SKM-1 (cell line): ENCODE results near the gene ZNF213.
A peak's percentile ranks its signal among the peaks of the same experiment; 100 is the strongest.

Experiments used
- DNase-seq: peaks from one replicate; lab custom pipeline; 2025; ENCODE audit not compliant: unreplicated experiment; lab: John Stamatoyannopoulos, UW

Gene ZNF213

DNA sequence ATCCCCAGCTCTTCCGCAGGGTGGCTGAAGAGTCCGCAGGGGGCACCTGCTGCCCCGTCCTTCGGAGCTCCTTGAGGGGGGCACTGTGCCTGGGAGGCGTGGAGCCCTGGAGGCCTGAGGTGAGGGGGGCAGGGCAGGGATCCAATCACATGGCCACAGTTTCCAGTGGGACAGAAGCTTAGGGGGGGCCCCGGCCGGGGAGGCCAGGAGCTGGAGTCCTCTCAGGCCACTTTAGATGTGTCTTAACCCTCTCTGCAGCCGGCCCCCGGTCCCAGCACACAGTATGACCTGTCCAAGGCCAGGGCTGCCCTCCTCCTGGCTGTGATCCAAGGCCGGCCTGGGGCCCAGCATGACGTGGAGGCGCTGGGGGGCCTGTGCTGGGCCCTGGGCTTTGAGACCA is 10.8 kb downstream of the ZNF213 start:
- DNase-seq = no peak

GRCh38 chr16:3147046-3147756 is 12.4 kb downstream of the ZNF213 start:
- no peak for DNase-seq

- no peak for DNase-seq
Measured at GRCh38 chr16:3147757-3148104, 12.9 kb downstream of the ZNF213 start.

- no peak for DNase-seq
Measured at GRCh38 chr16:3148256-3149192, 13.7 kb downstream of the ZNF213 start.

DNA sequence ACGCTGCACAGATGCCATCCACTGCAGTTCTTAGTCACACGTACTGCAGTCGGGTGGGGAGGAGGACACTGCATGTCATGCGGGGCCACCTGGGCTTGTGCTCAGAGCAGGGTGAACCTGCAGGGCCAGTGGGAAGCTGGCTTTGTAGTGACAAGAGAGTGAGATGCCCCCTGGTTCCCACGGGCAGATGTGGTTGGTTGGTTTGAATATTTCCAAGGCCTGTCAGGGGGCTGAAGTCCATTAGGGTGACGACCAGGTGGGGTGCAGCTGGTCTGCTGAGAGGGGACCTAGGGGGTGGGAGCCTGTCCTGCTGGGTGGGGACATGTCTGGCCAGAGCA is 14.3 kb downstream of the ZNF213 start:
- no peak for DNase-seq

DNA sequence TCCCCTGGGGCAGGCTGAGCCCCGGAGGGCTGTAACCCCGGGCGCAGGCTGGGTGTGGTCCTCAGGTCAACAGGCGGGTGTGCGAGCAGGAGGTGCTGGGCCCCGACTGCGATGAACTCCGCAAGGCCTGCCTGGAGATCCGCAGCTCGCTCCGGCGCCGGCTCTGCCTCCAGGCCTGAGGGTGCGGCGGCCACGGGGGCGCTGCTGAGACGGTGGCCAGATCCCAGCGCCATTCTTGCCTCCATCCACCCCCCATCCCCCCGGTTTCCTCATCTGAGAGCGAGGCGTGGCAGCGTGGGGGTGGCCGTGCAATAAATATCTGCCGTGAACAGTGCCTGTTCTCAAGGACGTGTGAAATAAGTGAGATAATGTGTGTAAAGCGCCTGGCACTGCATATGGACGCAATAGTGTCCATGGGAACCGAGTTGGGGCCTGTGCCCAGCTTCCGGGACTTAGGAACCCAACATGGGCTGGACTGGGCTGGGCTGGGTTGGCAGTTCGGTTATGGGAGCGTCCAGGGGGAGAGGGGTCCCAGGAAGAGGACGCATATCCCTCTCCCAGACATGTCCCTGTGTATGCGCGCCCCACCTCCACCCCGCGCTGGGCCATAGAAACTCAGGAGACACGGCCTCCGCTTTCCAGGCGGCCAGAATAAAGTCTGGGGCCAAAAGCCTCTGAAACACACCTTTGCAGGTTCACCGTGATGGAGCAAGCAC is 15.0 kb downstream of the ZNF213 start:
- peak; percentile 60 for DNase-seq

- DNase-seq = peak; percentile 91
Measured at GRCh38 chr16:3150346-3151218, 15.8 kb downstream of the ZNF213 start.

DNA sequence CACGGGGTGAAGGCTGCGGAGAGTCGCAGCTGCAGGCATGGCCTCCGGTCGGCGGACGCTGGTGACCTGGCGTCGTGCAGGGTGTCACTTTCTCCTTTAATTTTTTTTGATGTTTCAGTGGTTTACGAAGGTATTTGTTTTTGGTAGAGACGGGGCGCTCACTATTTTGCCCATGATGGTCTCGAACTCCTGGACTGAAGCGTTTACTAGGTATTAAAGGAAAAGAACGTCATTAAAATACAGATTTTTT is 17.1 kb downstream of the ZNF213 start:
- DNase-seq = peak; percentile 80

DNA sequence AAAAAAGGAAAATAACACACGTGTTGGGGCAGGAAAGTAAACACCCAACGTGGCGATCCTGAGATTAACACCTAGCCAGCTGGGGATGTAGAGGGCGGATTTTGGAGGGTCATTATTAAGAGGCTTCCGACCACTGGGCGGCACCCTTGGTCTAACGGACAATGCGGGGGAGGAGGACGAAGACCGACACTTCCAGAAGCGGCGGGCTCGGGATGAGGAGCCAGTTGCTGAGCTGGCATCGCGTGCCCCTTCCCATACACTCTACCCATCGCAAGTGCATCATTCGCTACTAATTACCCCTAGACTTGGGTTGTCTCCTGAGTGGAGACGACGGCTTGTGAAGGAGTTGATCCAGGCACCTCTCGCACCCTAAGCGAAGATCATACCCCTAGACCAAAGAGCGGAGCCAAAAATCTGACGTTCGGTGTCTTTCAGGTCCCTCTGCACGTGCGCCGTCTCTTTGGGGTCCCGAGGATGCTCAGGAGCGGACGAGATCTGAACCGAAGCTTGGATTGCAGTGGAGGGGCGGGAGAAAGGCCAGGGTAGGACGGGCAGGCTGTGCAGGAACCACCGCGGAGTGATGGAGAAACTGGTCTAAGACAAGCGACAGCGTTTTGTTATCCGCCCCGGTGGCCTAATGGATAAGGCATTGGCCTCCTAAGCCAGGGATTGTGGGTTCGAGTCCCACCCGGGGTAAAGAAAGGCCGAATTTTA is 17.6 kb downstream of the ZNF213 start:
- peak; percentile 80 for DNase-seq

DNA sequence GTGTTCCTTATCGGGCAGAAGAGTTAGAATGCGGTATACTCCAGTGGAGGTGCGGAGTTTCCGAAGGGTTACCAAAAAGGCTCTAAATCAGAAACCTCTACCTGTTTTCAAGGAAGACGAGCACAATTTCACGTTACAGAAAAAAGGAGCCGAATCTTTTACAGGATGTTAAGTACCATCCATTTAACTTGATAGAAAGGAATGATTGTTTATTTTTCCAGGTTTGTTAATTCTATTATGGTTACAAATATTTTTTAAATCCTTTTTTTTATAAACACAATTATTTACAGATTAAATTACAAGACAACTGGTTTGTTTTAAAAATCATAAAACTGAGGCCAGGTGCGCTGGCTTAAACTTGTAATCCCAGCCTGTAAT is 18.2 kb downstream of the ZNF213 start:
- peak; percentile 85 for DNase-seq

GRCh38 chr16:3155181-3155580 is 20.4 kb downstream of the ZNF213 start:
- no peak for DNase-seq

DNA sequence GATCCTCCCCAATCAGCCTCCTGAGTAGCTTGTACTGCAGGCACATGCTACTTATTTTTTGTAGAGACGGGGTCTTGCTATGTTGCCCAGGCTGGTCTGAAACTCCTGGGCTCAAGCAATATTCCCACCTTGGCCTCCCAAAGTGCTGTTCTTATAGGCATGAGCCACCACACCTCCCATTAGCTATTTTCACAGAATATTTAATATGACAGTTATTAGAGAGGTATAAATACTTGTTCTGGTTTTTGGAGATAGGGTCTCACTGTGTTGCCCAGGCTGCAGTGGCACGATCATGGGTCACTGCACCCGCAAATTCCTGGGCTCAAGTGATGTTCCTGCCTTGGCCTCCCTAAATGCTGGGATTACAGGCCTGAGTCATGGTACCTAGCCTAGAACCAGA is 21.1 kb downstream of the ZNF213 start:
- no peak for DNase-seq

DNA sequence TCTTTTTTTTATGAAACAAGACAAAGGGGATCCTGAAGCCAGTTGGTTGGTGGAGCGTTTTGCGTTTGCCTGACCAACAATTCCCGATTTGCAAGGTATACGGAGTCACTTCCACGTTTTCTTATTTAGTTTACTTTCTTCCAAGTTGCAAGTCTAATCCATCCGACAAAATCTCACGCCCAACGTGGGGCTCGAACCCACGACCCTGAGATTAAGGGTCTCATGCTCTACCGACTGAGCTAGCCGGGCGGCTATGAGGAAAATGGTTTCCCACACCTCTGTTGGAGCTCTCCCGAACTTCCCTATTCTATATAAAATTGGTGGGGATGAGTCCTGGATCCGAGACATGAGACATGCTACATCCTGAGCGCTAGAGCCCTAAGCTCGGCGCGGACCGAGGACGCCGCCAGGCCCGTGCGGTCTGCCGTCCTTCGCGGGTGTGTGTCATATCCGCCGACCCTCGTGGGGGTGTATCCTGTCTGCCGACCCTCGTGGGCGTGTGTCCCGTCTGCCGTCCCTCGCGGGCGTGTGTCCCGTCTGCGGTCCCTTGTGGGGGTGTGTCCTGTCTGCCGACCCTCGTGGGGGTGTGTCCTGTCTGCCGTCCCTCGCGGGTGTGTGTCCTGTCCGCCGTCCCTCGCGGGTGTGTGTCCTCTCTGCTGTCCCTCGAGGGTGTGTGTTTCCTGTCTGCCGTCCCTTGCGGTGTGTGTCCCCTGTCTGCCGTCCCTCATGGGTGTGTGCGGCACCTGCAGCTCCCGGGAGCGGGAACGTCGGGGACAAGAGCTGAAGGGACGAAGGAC is 22.6 kb downstream of the ZNF213 start:
- peak; percentile 58 for DNase-seq

DNA sequence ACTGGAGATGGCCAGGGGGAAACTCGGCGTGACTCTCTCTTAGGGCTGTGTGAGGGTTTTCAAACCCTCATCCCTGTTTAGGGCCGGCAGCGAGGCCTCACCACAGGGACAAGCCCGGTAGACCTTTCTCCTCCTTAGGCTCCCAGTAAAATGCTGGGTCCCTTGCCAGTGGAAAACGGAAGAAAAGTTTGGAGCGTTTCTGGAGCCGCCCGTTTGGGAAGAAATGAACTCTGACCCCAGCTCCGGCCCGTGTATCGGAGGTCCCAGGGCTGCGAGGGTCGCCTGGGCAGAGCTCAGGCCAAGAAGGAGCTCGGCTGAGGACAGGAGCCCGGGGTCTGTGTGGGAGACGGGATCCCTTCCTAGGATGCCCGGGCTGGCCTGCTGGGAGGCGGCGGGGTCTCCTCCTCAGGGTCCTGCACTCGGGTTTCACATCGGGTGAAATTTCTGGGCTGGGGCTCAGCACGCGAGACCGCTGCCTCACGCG is 23.2 kb downstream of the ZNF213 start:
- no peak for DNase-seq

- DNase-seq = peak; percentile 86
Measured at GRCh38 chr16:3158510-3159314, 23.9 kb downstream of the ZNF213 start.

- DNase-seq = no peak
Measured at GRCh38 chr16:3161235-3162018, 26.6 kb downstream of the ZNF213 start.

- DNase-seq = no peak
Measured at GRCh38 chr16:3164121-3164991, 29.5 kb downstream of the ZNF213 start.
